ENCODE results near the gene SLC5A7. TPM values are rescaled to one million over a fixed set of nuclear protein-coding genes. Genes with fewer than 3 reads are reported as not detected.

Gene SLC5A7
- 0.94 TPM for total RNA-seq

DNA sequence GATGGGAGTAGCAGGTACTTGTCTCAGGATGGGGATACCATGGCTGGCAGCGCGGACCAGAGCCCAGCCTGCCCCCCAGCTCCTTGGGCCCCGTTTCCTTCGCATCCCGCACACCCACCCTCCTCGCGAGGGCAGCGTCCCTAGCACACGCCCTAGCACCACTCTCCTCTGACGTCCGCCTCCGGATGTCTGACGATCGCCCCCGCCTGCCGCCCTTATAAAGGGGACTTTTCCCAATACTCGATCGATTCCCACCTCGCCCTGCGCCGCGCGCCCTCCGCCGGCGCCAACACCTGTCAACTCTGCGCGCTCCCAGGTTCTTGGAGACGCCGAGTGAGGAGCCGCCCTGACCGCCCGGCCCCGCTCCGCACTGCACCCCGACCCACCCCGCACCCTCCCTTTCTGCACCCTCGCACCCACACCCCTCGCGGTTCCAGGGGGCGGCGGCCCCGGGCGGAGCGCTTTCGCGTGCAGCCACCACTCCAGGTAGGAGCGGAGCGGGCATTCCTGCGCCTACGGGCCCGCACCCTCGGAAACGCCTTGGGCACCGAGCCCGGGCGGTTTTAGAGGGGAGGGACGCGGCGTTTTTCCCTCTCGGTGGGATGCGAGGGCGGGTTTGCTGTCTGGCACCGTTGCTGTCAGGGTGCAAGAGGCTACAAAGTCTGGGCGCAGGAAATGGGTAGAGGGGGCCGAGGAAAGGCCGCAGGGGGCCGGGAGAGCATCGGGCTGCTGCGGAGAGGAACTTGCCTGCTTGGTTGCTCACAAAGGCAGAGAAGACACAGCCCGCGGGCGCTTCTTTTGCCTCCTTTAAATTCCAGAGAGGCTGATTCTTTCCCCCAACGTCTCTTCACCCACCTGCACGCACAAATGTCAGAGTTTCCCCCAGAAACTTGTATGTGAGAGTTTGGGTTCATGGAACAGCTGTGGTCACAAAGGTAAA, at the start of gene SLC5A7:
Gene SLC5A7, plus strand, starts transcription at position 247 of the 940 bp plus-strand sequence. CDS start 1,632 bp downstream, outside the sequence.
- DNase-seq: no peak

DNA sequence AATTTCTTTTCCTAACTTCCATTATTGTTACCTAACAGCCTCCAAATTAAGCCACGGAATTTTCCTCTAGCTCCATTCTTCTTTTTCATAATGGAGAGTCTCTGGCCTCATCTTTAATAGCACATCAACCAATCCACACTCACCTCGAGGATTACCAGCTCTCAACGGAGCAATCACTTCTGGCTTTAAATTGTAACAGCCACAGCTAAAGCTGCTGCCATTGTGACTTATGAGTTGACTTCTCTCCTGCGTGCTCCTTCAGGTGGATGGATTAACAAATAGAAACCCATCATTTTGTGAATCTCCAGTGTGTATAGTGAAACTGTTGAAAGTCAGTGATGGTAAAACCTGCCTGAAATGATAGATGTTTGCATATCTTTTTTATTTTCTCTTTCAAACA, 24.9 kb upstream of the SLC5A7 start:
- DNase-seq: no peak

- DNase-seq: no peak
Observed at GRCh38 chr2:107964185-107964584, 22.1 kb upstream of the SLC5A7 start.

DNA sequence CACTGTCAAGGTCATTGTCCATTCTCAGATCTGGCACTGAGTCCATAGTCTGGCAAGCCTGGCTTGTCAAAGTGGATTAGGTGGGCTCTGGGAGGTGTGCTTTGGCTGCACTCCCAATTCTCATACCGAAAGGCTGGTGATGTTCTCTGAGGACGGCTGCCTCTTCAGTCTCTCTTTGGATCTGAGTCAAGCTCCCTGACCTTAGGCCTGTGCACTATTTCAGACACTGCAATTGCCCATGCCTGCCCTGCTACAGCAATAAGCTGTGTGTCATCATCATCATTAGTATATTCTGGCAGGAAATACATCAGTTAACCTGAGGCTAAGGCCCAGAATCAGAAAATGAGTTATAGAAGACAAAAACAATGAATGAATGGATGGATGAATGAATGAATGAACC, 1.6 kb upstream of the SLC5A7 start:
- no peak for DNase-seq

GRCh38 chr2:107988108-107988507, 1.8 kb downstream of the SLC5A7 start:
- no peak for DNase-seq

- DNase-seq: no peak
Observed at GRCh38 chr2:107989445-107989844, 3.1 kb downstream of the SLC5A7 start.

GRCh38 chr2:107990718-107991117, 4.4 kb downstream of the SLC5A7 start:
- no peak for DNase-seq

DNA sequence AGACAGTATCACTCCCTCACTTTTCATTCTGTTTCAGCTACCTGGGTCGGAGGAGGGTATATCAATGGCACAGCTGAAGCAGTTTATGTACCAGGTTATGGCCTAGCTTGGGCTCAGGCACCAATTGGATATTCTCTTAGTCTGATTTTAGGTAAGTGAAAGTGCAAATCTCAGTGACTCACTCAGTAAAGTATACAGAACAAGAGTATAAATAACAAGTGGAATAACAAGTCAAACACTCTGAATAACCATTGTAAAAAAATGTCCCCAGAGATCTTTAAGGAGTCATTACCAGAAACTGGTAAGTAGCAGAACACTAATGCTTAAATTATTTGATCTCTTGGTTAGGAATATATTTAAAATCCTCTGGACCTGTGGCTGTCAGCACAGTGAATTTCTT, 5.7 kb downstream of the SLC5A7 start:
- DNase-seq: no peak

- no peak for DNase-seq
Observed at GRCh38 chr2:107999158-107999557, 12.8 kb downstream of the SLC5A7 start.

DNA sequence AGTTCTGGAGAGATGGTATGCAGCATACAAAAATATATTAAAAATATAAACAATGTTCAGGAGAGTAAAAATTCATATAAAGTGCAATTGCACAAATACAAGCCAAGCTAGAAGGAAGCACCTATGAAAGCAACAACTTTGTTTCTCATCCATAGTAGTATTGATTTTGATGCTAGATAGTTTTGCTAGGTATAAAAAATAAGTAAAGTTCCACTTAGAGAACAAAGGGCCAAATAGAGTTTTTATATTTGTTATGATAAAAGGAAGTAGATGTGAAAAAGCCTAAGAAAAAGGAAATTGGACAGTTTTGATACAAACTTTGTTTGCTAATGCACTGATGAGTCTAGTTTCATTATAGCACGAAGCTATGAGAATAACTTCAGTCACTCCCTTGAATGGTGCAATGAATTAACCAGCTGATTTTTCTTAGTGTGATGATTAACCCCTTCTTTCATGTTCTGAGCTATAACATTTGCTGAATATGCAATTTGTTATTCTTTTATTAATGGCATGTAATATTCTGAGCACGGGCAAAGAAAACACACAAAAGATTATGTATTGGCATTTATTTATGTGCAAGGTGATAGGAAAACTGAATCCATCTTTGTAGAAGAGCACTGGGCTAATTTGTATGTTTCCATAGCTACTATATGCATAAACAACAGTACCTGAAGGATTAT, 24.7 kb downstream of the SLC5A7 start:
- DNase-seq: no peak

- DNase-seq: no peak
Observed at GRCh38 chr2:108013305-108013704, 27.0 kb downstream of the SLC5A7 start.

- DNase-seq: no peak
Observed at GRCh38 chr2:108022628-108023027, 36.3 kb downstream of the SLC5A7 start.

DNA sequence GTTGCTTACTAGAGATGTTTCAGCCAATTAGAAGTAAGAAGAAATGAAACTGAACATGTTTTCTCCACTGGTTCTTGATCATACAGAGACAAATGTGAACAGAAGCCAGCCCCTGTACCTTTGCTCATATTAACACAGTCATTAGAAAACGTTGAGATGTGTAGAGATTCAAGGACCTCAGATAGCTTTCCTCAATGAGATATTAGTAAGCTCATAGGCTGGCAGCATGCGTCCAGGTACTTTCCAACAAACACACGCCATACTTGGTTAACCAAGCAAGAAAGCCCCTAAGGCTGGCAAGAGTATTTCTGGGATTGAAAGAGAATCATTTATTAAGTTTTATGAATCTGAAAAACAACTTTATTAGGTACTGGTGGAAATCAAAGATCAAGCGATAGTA, 37.5 kb downstream of the SLC5A7 start:
- no peak for DNase-seq

DNA sequence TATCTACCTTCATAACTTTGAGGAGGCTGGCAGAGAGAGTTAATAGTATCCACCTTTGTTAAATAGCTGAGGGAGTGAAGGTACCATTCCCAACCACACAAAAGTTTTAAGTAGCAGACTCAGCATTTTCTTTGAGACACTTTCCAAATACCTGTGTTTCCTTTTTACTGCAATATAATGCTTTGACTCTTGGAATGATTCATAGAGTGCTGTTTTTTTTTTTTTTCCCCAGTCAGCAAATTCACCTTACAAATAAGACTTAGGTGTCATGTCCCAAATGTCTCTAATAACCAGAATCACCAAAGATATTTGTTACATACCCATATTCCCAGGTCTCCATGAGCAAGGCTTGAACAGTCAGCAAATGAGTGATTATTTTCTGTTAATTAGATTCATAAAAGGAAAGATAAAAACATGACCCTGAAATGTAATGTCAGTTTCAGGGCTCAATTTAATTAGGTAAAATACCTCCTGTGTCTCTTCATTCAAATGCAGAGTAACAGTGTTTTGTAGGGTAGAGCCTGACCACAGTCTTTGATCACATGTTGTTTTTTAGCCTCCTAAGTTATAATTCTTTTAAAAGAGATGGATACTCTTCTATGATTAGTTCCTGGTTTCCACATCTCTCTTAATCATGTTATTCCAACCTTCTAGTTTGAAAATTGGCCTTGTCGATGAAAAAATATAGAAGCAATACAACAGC, 39.9 kb downstream of the SLC5A7 start:
- DNase-seq: no peak

DNA sequence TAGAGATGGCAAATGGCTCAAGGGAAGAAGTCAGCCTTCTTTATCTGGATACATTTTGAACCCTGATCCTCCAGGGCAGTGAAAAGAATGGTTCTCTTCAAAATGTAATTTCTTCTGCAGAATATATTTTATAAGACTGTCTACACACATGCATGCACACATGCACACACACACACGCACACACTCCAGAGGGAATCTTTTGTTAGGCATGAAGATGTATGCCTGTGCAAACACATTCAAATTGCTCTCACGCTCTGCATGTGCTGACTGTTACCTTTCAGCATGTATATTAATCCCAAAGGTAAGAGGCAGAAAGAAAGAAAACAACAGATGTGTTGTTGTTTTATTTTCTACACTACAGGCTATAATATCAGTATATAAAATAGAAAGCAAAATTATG, 43.2 kb downstream of the SLC5A7 start:
- DNase-seq: no peak

GRCh38 chr2:108029912-108030311, 43.6 kb downstream of the SLC5A7 start:
- no peak for DNase-seq

GRCh38 chr2:108031471-108031941, 45.2 kb downstream of the SLC5A7 start:
- DNase-seq: no peak

GRCh38 chr2:108034843-108035242, 48.5 kb downstream of the SLC5A7 start:
- no peak for DNase-seq

GRCh38 chr2:108048752-108049151, 62.4 kb downstream of the SLC5A7 start:
- no peak for DNase-seq

DNA sequence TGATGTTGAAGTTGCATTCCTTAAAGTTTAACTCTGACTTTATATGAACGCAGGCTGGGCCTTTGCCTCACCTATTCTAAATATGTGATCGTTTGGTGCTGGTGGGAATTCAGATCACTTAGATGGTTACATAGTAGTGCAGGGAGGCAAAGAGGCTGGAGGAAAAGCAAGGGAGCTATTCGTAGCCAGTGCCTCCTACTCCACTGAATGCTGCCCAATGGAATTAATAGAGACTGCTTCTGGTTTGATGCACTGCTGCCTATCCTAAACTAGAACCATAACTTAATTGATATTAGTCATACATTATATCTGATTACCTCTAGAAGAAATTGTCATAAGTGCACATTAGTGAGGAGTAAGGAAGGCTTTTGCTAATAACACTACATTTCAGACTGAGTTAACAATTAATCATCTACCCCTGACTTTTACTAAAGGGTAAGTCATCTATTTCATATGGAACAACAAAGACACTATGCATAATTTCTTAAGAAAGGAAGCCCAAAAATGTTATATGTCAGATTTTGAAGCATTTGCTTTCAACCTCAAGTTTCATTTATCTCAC, 72.3 kb downstream of the SLC5A7 start:
- no peak for DNase-seq

GRCh38 chr2:108061439-108062042, 75.2 kb downstream of the SLC5A7 start:
- DNase-seq: no peak
